PC-3 (cell line): ENCODE measurements around the gene SLC11A2. TPM values are rescaled to one million over a fixed set of nuclear protein-coding genes. Genes with fewer than 3 reads are reported as not detected.

Source experiments
- ATAC-seq: fragments of 200-7000 bp; cut with Tn5 transposase; 2 replicates; pipeline ENCODE4 v1.9.1; 2020; ENCODE audit warnings: mild to moderate bottlenecking, moderate library complexity
- BruUV-seq: library from RNA; stranded (reverse); fragments of 400-500 nt; replicated peaks from 2 replicates; lab custom pipeline; 2021; lab: Mats Ljungman, UMichigan
- CTCF ChIA-PET: fragments of 300-600 bp; sonication (Branson Sonifier 250); formaldehyde crosslinking; loops from one replicate; lab custom pipeline; 2022; ENCODE audit warnings: antibody characterized with exemption; lab: Charles Lee
- POLR2A ChIA-PET: fragments of 300-600 bp; sonication (Branson Sonifier 250); formaldehyde crosslinking; loops from one replicate; lab custom pipeline; 2022; ENCODE audit warnings: antibody characterized with exemption; ENCODE audit not compliant: unreplicated experiment; lab: Charles Lee
- DNase-seq: peaks from one replicate; pipeline ENCODE4 v3.0.0-alpha.2; 2015
- H2AFZ ChIP-seq: fragments of 300-600 bp; sonication (generic); 2 replicates; pipeline ENCODE4 v1.6.0; 2016; ENCODE audit warnings: antibody characterized with exemption, low read length
- H3F3A ChIP-seq: fragments of 300-600 bp; sonication (generic); one replicate; pipeline ENCODE4 v1.6.0; 2017; ENCODE audit warnings: antibody characterized with exemption, low read length, control low read depth, mild to moderate bottlenecking; ENCODE audit not compliant: unreplicated experiment
- H3K27ac ChIP-seq: fragments of 300-600 bp; sonication (generic); 2 replicates; pipeline ENCODE4 v1.5.1; 2016; ENCODE audit warnings: mild to moderate bottlenecking, low read length
- H3K27me3 ChIP-seq: fragments of 300-600 bp; sonication (generic); 2 replicates; pipeline ENCODE4 v1.6.1; 2016; ENCODE audit warnings: low read length, mixed read lengths
- H3K36me3 ChIP-seq: fragments of 300-600 bp; sonication (generic); 2 replicates; pipeline ENCODE4 v1.6.1; 2016; ENCODE audit warnings: low read depth, mixed run types, low read length, mixed read lengths
- H3K4me1 ChIP-seq: fragments of 300-600 bp; sonication (generic); 2 replicates; pipeline ENCODE4 v1.5.1; 2016; ENCODE audit warnings: low read length; ENCODE audit not compliant: insufficient read depth
- H3K4me2 ChIP-seq: fragments of 300-600 bp; sonication (generic); 2 replicates; pipeline ENCODE4 v1.6.0; 2016; ENCODE audit warnings: low read length
- H3K4me3 ChIP-seq: fragments of 300-600 bp; sonication (generic); 2 replicates; pipeline ENCODE4 v1.5.1; 2016; ENCODE audit warnings: mild to moderate bottlenecking, low read length, mixed read lengths
- H3K79me2 ChIP-seq: fragments of 300-600 bp; sonication (generic); 2 replicates; pipeline ENCODE4 v1.6.1; 2017; ENCODE audit warnings: low read length, mixed read lengths
- H3K9ac ChIP-seq: fragments of 300-600 bp; sonication (generic); 2 replicates; pipeline ENCODE4 v1.6.0; 2016; ENCODE audit warnings: mild to moderate bottlenecking, low read length
- H3K9me2 ChIP-seq: fragments of 300-600 bp; sonication (generic); replicated peaks from 2 replicates; pipeline ENCODE4 v1.6.1; 2016; ENCODE audit warnings: mixed run types, low read length, mixed read lengths
- H3K9me3 ChIP-seq: fragments of 300-600 bp; sonication (generic); 2 replicates; pipeline ENCODE4 v1.6.1; 2016; ENCODE audit warnings: low read length, mixed read lengths
- H4K20me1 ChIP-seq: fragments of 300-600 bp; sonication (generic); 2 replicates; pipeline ENCODE4 v1.6.1; 2016; ENCODE audit warnings: low read length, mixed read lengths
- CTCF ChIP-seq: fragments of 300-600 bp; sonication (generic); conservative IDR thresholded peaks from 2 replicates; pipeline ENCODE4 v1.5.1; 2017; ENCODE audit warnings: antibody characterized with exemption, low read depth, mild to moderate bottlenecking, low read length
- EZH2 ChIP-seq: fragments of 300-600 bp; sonication (generic); IDR thresholded peaks from one replicate; pipeline ENCODE4 v1.6.1; 2017; ENCODE audit warnings: antibody characterized with exemption, mild to moderate bottlenecking, low read length; ENCODE audit not compliant: unreplicated experiment
- EZH2phosphoT487 ChIP-seq: fragments of 300-600 bp; sonication (generic); IDR thresholded peaks from 2 replicates; pipeline ENCODE4 v1.6.1; 2018; ENCODE audit warnings: mild to moderate bottlenecking, antibody characterized with exemption, low read length, borderline replicate concordance
- intact Hi-C: fragments of 100-400 bp; cut with micrococcal nuclease; formaldehyde crosslinking; loops from 2 replicates; pipeline ENCODE4 v1.9.0; 2023
- total RNA-seq: library from RNA; depleted of rRNA; stranded (reverse); fragments of >200 nt; gene quantifications from 2 replicates; pipeline ENCODE4 v1.2.3, GENCODE V29; 2014

SLC11A2 gene
- total RNA-seq, 1 experiment from 2014 or later = 38.8 TPM

GRCh38 chr12:51011955-51012354, 14.2 kb downstream of the SLC11A2 start:
- intact Hi-C loops = no loop called here
- Histone ChIP-seq H3K4me1 (no peaks in the 10 kb centered on the region), H3K9me2 (no peaks in the 10 kb centered on the region), H3K79me2 (peaks cover 58% of the 10 kb centered on the region), H3K4me2 (no peak overlapping the region), H3F3A (no peaks in the 10 kb centered on the region), H2AFZ (no peak overlapping the region), H3K36me3 (peaks cover 6% of the 10 kb centered on the region; the same call in 1 of the 2 replicates), H4K20me1 (no peaks in the 10 kb centered on the region), H3K27ac (no peak overlapping the region), H3K9ac (no peak overlapping the region), H3K4me3 (no peak overlapping the region), H3K9me3 (no peaks in the 10 kb centered on the region), H3K27me3 (no peaks in the 10 kb centered on the region)
- ChIA-PET CTCF (no interaction called here), POLR2A (interaction anchor here (0.7 kb wide), 1 partner anchor 237 kb away, joined by 13 read pairs; no protein-coding TSS in a partner anchor)
- ATAC-seq (no peak), DNase-seq (no peak)
- no TSS peak for BruUV-seq
- no peak for TF ChIP-seq EZH2
- TF ChIP-seq EZH2phosphoT487 = no peak
- no peak for TF ChIP-seq CTCF

- CTCF ChIA-PET = no interaction called here
- intact Hi-C loops = no loop called here
- H3K79me2 ChIP-seq = peaks cover 33% of the 10 kb centered on the region
Measured at GRCh38 chr12:51009056-51009440, 17.1 kb downstream of the SLC11A2 start.

More at GRCh38 chr12:51009056-51009440, 17.1 kb downstream of the SLC11A2 start:
- Histone ChIP-seq H3K27ac (no peak overlapping the region), H3K9me2 (no peaks in the 10 kb centered on the region), H3K4me3 (no peak overlapping the region), H4K20me1 (no peaks in the 10 kb centered on the region), H2AFZ (no peak overlapping the region), H3K9ac (no peak overlapping the region), H3K27me3 (no peaks in the 10 kb centered on the region), H3K4me1 (peaks cover 15% of the 10 kb centered on the region), H3K4me2 (no peak overlapping the region), H3K36me3 (peaks cover 19% of the 10 kb centered on the region), H3K9me3 (no peaks in the 10 kb centered on the region), H3F3A (no peaks in the 10 kb centered on the region)
- no peak for ATAC-seq
- POLR2A ChIA-PET = no interaction called here
- no peak for TF ChIP-seq EZH2
- TF ChIP-seq EZH2phosphoT487 = no peak
- no peak for TF ChIP-seq CTCF
- DNase-seq = no peak
- BruUV-seq = no TSS peak
